ENCODE results near the gene IDH1. TPM values are rescaled to one million over a fixed set of nuclear protein-coding genes. Genes with fewer than 3 reads are reported as not detected.
"Not testable (repeated sequence)": the region's sequence is repeated elsewhere in the genome, so short reads cannot be mapped to it uniquely, and the experiment has no call there.

The IDH1 gene
- total and polyA plus RNA-seq, 2 of the 8 experiments (the other 6 are each of a cell fraction or from before 2014, with no cell fraction given), result 174 to 398 TPM

DNA sequence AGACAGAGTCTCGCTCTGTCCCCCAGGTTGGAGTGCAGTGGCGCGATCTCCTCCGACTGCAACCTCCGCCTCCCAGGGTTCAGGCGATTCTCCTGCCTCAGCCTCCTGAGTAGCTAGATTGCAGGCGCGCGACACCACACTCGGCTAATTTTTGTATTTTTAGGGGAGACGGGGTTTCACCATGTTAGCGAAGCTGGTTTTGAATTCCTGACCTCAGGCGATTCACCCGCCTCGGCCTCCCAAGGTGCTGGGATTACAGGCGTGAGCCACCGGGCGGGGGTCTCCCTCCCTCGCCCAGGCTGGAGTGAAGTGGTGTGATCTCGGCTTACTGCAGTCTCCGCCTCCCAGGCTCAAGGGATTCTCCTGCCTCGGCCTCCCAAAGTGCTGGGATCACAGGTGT lies 12.7 kb upstream of the IDH1 start:
- FAIRE-seq; H3K23ac ChIP-seq (ENCODE audit: insufficient read length); H2AK5ac ChIP-seq (ENCODE audit: low read depth, low read length); H2BK12ac ChIP-seq (ENCODE audit: low read depth, low read length); H3K9ac ChIP-seq (replicated peaks in 1 of 4; ENCODE audit: extremely low read depth in 1 of 4, low read depth in 3 of 4, low read length in 3 of 4); H4K20me1 ChIP-seq (replicated peaks in 1 of 2; ENCODE audit: control insufficient read depth in 1 of 2, insufficient read depth in 2 of 2, low read length in 2 of 2); H4K8ac ChIP-seq (ENCODE audit: extremely low read depth, insufficient read depth, low read length); H2BK20ac ChIP-seq (ENCODE audit: low read length); H3K4me1 ChIP-seq (replicated peaks in 1 of 4; ENCODE audit: control insufficient read depth in 3 of 4, insufficient read depth in 4 of 4, low read length in 3 of 4); H2BK120ac ChIP-seq (replicated peaks; ENCODE audit: low read depth, low read length); H3K23me2 ChIP-seq (ENCODE audit: low read depth, low read length); H2AFZ ChIP-seq (ENCODE audit: low read length); H3K14ac ChIP-seq (ENCODE audit: insufficient read length); H3K79me1 ChIP-seq (ENCODE audit: low read depth, low read length); H3K27ac ChIP-seq (ENCODE audit: low read depth, low read length); H2BK5ac ChIP-seq (ENCODE audit: low read depth, low read length); H3K27me3 ChIP-seq (replicated peaks in 1 of 4; ENCODE audit: control insufficient read depth in 3 of 4, extremely low read depth in 1 of 4, insufficient read depth in 3 of 4, low read length in 3 of 4); H4K91ac ChIP-seq (replicated peaks; ENCODE audit: insufficient read length, low read length); H4K5ac ChIP-seq (ENCODE audit: insufficient read length, low read depth, low read length); H2BK15ac ChIP-seq (ENCODE audit: low read length); H3K9me3 ChIP-seq (ENCODE audit: insufficient read depth in 2 of 2, low read depth in 1 of 2, low read length in 1 of 2); H3K56ac ChIP-seq (replicated peaks; ENCODE audit: insufficient read length, low read depth, low read length); H3K18ac ChIP-seq (ENCODE audit: extremely low read depth, low read length); H3K4ac ChIP-seq (replicated peaks; ENCODE audit: insufficient read length, low read depth, low read length): not testable (repeated sequence)
- DNase-seq (ENCODE audit: low read depth in 1 of 2, low spot score in 2 of 2), result peak in 1 of 2 experiments; percentile 49
- POLR2A ChIA-PET (ENCODE audit: partially characterized antibody), result interaction anchor here (2.1 to 4.9 kb wide), 2 partner anchors 11 to 14 kb away, joined by 5 to 68 read pairs; partner anchors contain the start of gene IDH1
- Histone ChIP-seq H3K79me2 (ENCODE audit: control insufficient read depth in 1 of 2, insufficient read depth in 2 of 2, low read length in 2 of 2) (peaks cover 7 to 45% of the 10 kb centered on the region in 2 experiments), H3K4me3 (ENCODE audit: extremely low read depth in 1 of 4, insufficient read depth in 2 of 4, low read depth in 3 of 4, low read length in 4 of 4) (peak overlapping the region; percentile 85 to 87 (median 86); a peak in 6 of 8 replicates), H3K36me3 (ENCODE audit: control insufficient read depth in 2 of 4, insufficient read depth in 4 of 4, low read length in 3 of 4) (peaks cover 0 to 13% (median 5%) of the 10 kb centered on the region in 4 experiments; a peak in 4 of 8 replicates), H3K4me2 (ENCODE audit: insufficient read depth in 1 of 2, low read depth in 2 of 2, low read length in 2 of 2) (peak overlapping the region; percentile 70 to 86)
- CTCF ChIA-PET (ENCODE audit: partially characterized antibody), result interaction anchor here (0.6 to 5.3 kb wide), 8 partner anchors 11 to 348 kb away, joined by 3 to 32 read pairs (median 3); no protein-coding TSS in a partner anchor
- 66% methylated on average over 19 of the region's 22 CpGs; no CpG with 5 or more reads in 1 of the 2 experiments for WGBS, 2 experiments (ENCODE audit: extremely low coverage in 1 of 2, insufficient coverage in 1 of 2, insufficient read length in 1 of 2, insufficient replicate concordance in 2 of 2, low coverage in 1 of 2, low lambda C conversion rate in 2 of 2, missing lambda C conversion rate in 1 of 2)

All from H1 (cell line).